T-cell (primary cell): Measurements from ENCODE around the gene CAMK1. TPM values are rescaled to one million over a fixed set of nuclear protein-coding genes. Genes with fewer than 3 reads are reported as not detected.

Experiments used
- ATAC-seq, 4 experiments: fragments of 200-7000 bp in 3 of 4; fragments of 150-1000 bp in 1 of 4; cut with Tn5 transposase; replicated peaks in 1 of 4; 1 replicate in 3 of 4; 2 replicates in 1 of 4; pipeline ENCODE4 v1.10.0; 2021; ENCODE audit warnings: moderate library complexity in 3 of 4, mild to moderate bottlenecking in 2 of 4, moderate number of reproducible peaks in 1 of 4
- CTCF ChIA-PET, 2 donors: fragments of 300-600 bp; sonication (Branson Sonifier 250); formaldehyde crosslinking; loops; one replicate each; lab custom pipeline; 2022; ENCODE audit warnings: antibody characterized with exemption in 2 of 2; lab: Charles Lee
- POLR2A ChIA-PET, 2 donors: fragments of 300-600 bp; sonication (Branson Sonifier 250); formaldehyde crosslinking; loops; one replicate each; lab custom pipeline; 2022; ENCODE audit warnings: antibody characterized with exemption in 2 of 2; lab: Charles Lee
- DNase-seq, 35 experiments: peaks; one replicate each; pipeline versions ENCODE4 v3.0.0 to v3.0.0-alpha.2; 2013 to 2023
- H3K27ac ChIP-seq: one replicate; pipeline ENCODE4 v1.5.1; 2013; ENCODE audit warnings: low read length
- H3K27me3 ChIP-seq, 2 experiments: replicated peaks in 1 of 2; 1 replicate in 1 of 2; 2 replicates in 1 of 2; pipeline versions ENCODE4 v1.6.1 to v1.7.0; 2013; ENCODE audit warnings: low read length in 1 of 2, mixed read lengths in 1 of 2; ENCODE audit not compliant: control insufficient read depth in 2 of 2, insufficient read depth in 2 of 2; ENCODE audit errors: extremely low read depth in 1 of 2
- H3K36me3 ChIP-seq, 2 donors: 1 replicate in 1 of 2; 2 replicates in 1 of 2; pipeline versions ENCODE4 v1.6.1 to v1.7.0; 2013; ENCODE audit warnings: low read length in 1 of 2; ENCODE audit not compliant: control insufficient read depth in 2 of 2, insufficient read depth in 1 of 2; ENCODE audit errors: extremely low read depth in 1 of 2
- H3K4me1 ChIP-seq, 2 experiments: 1 replicate in 1 of 2; 2 replicates in 1 of 2; pipeline versions ENCODE4 v1.6.1 to v1.7.0; 2013; ENCODE audit warnings: low read length in 2 of 2, mixed read lengths in 1 of 2; ENCODE audit not compliant: insufficient read depth in 2 of 2, control insufficient read depth in 1 of 2; ENCODE audit errors: extremely low read depth in 1 of 2
- H3K4me3 ChIP-seq, 2 donors: 1 replicate in 1 of 2; 2 replicates in 1 of 2; pipeline versions ENCODE4 v1.5.1 to v1.7.0; 2013; ENCODE audit warnings: mild to moderate bottlenecking in 2 of 2, low read length in 1 of 2, moderate library complexity in 1 of 2; ENCODE audit not compliant: control insufficient read depth in 1 of 2; ENCODE audit errors: extremely low read depth in 1 of 2
- H3K9me3 ChIP-seq: 2 replicates; pipeline ENCODE4 v1.7.0; 2013
- H3K27ac Mint-ChIP-seq, 2 donors: one replicate each; pipeline ENCODE4 v1.8.0; 2020 to 2021; ENCODE audit warnings: mild to moderate bottlenecking in 2 of 2, mixed read lengths in 2 of 2
- H3K27me3 Mint-ChIP-seq, 2 donors: one replicate each; pipeline ENCODE4 v1.8.0; 2021 to 2022; ENCODE audit warnings: mixed read lengths in 2 of 2
- H3K36me3 Mint-ChIP-seq: one replicate; pipeline ENCODE4 v1.8.0; 2021; ENCODE audit warnings: mixed read lengths
- H3K4me1 Mint-ChIP-seq, 3 donors: one replicate each; pipeline ENCODE4 v1.8.0; 2020 to 2022; ENCODE audit warnings: mixed read lengths in 3 of 3, mild to moderate bottlenecking in 1 of 3
- H3K4me3 Mint-ChIP-seq, 3 donors: one replicate each; pipeline ENCODE4 v1.8.0; 2020 to 2022; ENCODE audit warnings: mild to moderate bottlenecking in 3 of 3, mixed read lengths in 3 of 3, moderate library complexity in 3 of 3
- H3K9me3 Mint-ChIP-seq, 3 donors: one replicate each; pipeline ENCODE4 v1.8.0; 2020 to 2022; ENCODE audit warnings: mixed read lengths in 3 of 3
- WGBS: methylation state at CpG from one replicate; pipeline ENCODE4 v1.1.5; 2013; ENCODE audit warnings: missing lambda C conversion rate; ENCODE audit not compliant: insufficient coverage; 5-methylcytosine and 5-hydroxymethylcytosine counted together
- total RNA-seq, 35 experiments: library from RNA in 6 of 35; stranded (reverse) in 6 of 35; fragments of 120-200 nt in 1 of 35; gene quantifications; one replicate each; pipeline versions ENCODE4 v1.2.1 to v1.2.4 and lab custom pipeline; 2013 to 2026

CAMK1 gene
- total RNA-seq, 5 donors from 2014 or later (not counting 1 experiment from before 2014, with no cell fraction given), result 1.1 to 1.7 (median 1.3) TPM

DNA sequence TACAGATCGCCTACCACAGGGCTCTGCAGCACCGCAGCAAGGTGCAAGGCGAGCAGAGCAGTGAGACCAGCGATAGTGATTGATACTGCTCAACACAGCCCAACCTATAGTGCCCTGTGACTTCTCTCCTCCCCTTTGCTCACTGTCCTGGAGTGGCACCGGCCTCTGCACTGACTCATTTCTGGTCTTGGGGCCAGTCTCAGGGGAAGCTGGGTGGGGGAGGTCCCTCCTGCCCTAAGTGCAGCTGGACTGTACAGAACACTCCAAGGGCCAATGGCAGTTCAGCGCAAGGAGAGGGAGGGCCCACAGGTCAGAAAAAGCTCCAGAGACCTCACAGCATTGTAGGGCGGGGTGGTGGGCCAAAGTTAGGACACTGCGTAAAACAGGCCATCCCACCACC is 22.5 kb downstream of the CAMK1 start:
- ATAC-seq (no peak), DNase-seq (no peak)
- no peak overlapping the region for H3K27ac Mint-ChIP-seq
- H3K36me3 Mint-ChIP-seq, result peaks cover 43% of the 10 kb centered on the region
- peaks cover 32 to 33% (median 33%) of the 10 kb centered on the region in 3 donors for H3K4me1 Mint-ChIP-seq
- no peaks in the 10 kb centered on the region for H3K9me3 ChIP-seq
- WGBS, result 100% methylated on average over 1 of the region's 8 CpGs
- no peaks in the 10 kb centered on the region for H3K27me3 ChIP-seq
- no peak overlapping the region for H3K4me3 Mint-ChIP-seq
- no peaks in the 10 kb centered on the region for H3K9me3 Mint-ChIP-seq
- H3K27ac ChIP-seq, result no peak overlapping the region
- no peaks in the 10 kb centered on the region for H3K27me3 Mint-ChIP-seq
- CTCF ChIA-PET, result no interaction called here
- H3K36me3 ChIP-seq, result peaks cover 26 to 68% of the 10 kb centered on the region in 2 donors
- no peak overlapping the region for H3K4me3 ChIP-seq
- POLR2A ChIA-PET, result no interaction called here
- H3K4me1 ChIP-seq, result peaks cover 16 to 27% of the 10 kb centered on the region in 2 experiments

DNA sequence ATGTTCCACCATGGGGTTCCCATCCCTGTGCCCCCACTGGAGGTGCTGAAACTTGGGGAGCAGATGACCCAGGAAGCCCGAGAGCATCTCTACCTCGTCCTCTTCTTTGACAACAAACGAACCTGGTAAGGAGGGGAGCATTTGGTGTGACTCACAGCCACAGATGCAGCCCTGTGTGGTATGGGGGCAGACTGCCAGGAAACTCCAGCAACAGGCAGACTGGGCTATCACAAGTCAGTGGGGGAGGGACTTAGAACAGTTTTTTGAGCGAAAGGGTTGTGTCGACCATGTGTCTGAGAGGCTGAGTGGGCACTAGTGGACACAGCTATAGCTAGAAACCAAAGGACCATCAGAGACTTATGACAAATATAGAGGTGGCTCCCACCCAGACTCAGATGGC is 23.4 kb downstream of the CAMK1 start:
- peaks cover 23 to 24% (median 24%) of the 10 kb centered on the region in 3 donors for H3K4me1 Mint-ChIP-seq

DNA sequence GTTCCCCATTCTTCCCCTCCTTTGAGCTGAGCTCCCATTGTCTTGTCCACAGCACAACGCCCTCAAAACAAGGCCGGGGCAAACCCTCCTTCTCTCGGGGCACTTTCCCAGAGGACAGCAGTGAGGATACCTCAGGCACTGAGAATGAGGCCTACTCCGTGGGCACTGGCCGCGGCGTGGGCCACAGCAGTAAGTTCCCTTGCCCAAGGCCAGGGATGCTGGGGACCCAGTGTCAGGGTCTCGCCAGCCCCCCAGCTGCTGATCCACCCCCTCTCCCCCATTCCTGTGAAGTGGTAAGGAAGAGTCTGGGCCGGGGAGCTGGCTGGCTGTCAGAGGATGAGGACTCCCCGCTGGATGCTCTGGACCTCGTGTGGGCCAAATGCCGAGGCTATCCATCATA is 24.2 kb downstream of the CAMK1 start:
- Histone ChIP-seq H3K27ac (no peak overlapping the region), H3K4me3 (no peak overlapping the region), H3K27me3 (no peaks in the 10 kb centered on the region), H3K4me1 (peaks cover 2 to 13% of the 10 kb centered on the region in 2 experiments), H3K9me3 (no peaks in the 10 kb centered on the region), H3K36me3 (peaks cover 28 to 76% of the 10 kb centered on the region in 2 donors)
- H3K27ac Mint-ChIP-seq, result no peak overlapping the region
- H3K4me1 Mint-ChIP-seq, result peaks cover 15 to 17% (median 16%) of the 10 kb centered on the region in 3 donors
- 91% methylated on average over 5 of the region's 12 CpGs for WGBS
- ATAC-seq, result no peak
- no peak overlapping the region for H3K4me3 Mint-ChIP-seq
- ChIA-PET CTCF (interaction anchor here in 1 of 2 donors (1.0 kb wide), 1 partner anchor 9 kb away, joined by 3 read pairs; no protein-coding TSS in a partner anchor), POLR2A (no interaction called here)
- no peaks in the 10 kb centered on the region for H3K27me3 Mint-ChIP-seq
- DNase-seq, result no peak
- H3K36me3 Mint-ChIP-seq, result peaks cover 43% of the 10 kb centered on the region
- no peaks in the 10 kb centered on the region for H3K9me3 Mint-ChIP-seq

More for the DNA sequence above, 23.4 kb downstream of the CAMK1 start:
- no peaks in the 10 kb centered on the region for H3K27me3 Mint-ChIP-seq
- no CpG with 5 or more reads among the region's 5 CpGs for WGBS
- Histone ChIP-seq H3K9me3 (no peaks in the 10 kb centered on the region), H3K4me1 (peaks cover 8 to 20% of the 10 kb centered on the region in 2 experiments), H3K36me3 (peaks cover 26 to 69% of the 10 kb centered on the region in 2 donors), H3K4me3 (no peak overlapping the region), H3K27me3 (no peaks in the 10 kb centered on the region), H3K27ac (no peak overlapping the region)
- CTCF ChIA-PET, result no interaction called here
- H3K27ac Mint-ChIP-seq, result peak overlapping the region in 1 of 2 donors; percentile 17
- POLR2A ChIA-PET, result no interaction called here
- no peak for DNase-seq
- no peak overlapping the region for H3K4me3 Mint-ChIP-seq
- H3K9me3 Mint-ChIP-seq, result no peaks in the 10 kb centered on the region
- peaks cover 37% of the 10 kb centered on the region for H3K36me3 Mint-ChIP-seq
- ATAC-seq, result no peak

DNA sequence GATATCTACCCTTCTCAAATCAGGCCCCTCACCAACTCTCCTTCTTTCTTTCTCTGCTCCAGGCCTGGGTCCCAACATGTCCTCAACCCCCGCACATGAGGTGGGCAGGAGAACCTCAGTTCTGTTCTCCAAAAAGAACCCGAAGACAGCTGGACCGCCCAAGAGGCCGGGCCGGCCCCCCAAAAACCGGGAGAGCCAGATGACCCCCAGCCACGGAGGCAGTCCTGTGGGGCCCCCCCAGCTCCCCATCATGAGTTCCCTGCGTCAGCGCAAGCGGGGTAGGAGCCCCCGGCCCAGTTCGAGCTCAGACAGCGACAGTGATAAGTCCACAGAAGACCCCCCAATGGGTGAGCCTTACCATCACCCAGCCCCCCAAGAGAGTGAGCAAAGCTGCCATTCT is 25.6 kb downstream of the CAMK1 start:
- H3K36me3 Mint-ChIP-seq, result peaks cover 53% of the 10 kb centered on the region
- no peak for ATAC-seq
- H3K9me3 Mint-ChIP-seq, result no peaks in the 10 kb centered on the region
- H3K36me3 ChIP-seq, result peaks cover 38 to 90% of the 10 kb centered on the region in 2 donors
- no peaks in the 10 kb centered on the region for H3K27me3 Mint-ChIP-seq
- H3K4me3 Mint-ChIP-seq, result no peak overlapping the region
- no peak overlapping the region for H3K27ac ChIP-seq
- no peaks in the 10 kb centered on the region for H3K27me3 ChIP-seq
- no peak overlapping the region for H3K4me3 ChIP-seq
- peaks cover 3% of the 10 kb centered on the region in 3 donors for H3K4me1 Mint-ChIP-seq
- H3K27ac Mint-ChIP-seq, result no peak overlapping the region
- POLR2A ChIA-PET, result no interaction called here
- CTCF ChIA-PET, result interaction anchor here in 1 of 2 donors (0.7 to 1.0 kb wide), 2 partner anchors 10 to 188 kb away, joined by 3 read pairs; no protein-coding TSS in a partner anchor
- 100% methylated on average over 5 of the region's 13 CpGs for WGBS
- H3K4me1 ChIP-seq, result peaks cover 0 to 3% of the 10 kb centered on the region in 2 experiments
- no peaks in the 10 kb centered on the region for H3K9me3 ChIP-seq
- DNase-seq, result no peak

DNA sequence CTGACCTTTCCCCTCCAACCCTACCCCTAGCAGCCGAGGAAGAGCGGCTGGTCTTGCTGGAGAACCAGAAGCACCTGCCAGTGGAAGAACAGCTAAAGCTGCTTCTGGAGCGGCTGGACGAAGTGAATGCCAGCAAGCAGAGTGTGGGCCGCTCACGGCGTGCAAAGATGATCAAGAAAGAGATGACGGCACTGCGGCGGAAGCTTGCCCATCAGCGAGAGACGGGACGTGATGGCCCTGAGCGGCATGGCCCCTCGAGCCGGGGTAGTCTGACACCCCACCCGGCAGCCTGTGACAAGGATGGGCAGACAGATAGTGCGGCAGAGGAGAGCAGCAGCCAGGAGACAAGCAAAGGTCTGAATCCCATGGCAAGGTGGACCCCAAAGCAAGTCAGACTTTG is 26.2 kb downstream of the CAMK1 start:
- Histone ChIP-seq H3K4me1 (no peaks in the 10 kb centered on the region), H3K4me3 (no peak overlapping the region), H3K9me3 (no peaks in the 10 kb centered on the region), H3K27ac (no peak overlapping the region), H3K27me3 (no peaks in the 10 kb centered on the region), H3K36me3 (peaks cover 44 to 96% of the 10 kb centered on the region in 2 donors)
- H3K27me3 Mint-ChIP-seq, result no peaks in the 10 kb centered on the region
- POLR2A ChIA-PET, result no interaction called here
- peaks cover 58% of the 10 kb centered on the region for H3K36me3 Mint-ChIP-seq
- CTCF ChIA-PET, result no interaction called here
- DNase-seq (no peak), ATAC-seq (no peak)
- 98% methylated on average over 18 of the region's 18 CpGs for WGBS
- no peak overlapping the region for H3K27ac Mint-ChIP-seq
- H3K4me1 Mint-ChIP-seq, result peaks cover 0 to 3% (median 0%) of the 10 kb centered on the region in 3 donors
- H3K9me3 Mint-ChIP-seq, result no peaks in the 10 kb centered on the region
- H3K4me3 Mint-ChIP-seq, result no peak overlapping the region

DNA sequence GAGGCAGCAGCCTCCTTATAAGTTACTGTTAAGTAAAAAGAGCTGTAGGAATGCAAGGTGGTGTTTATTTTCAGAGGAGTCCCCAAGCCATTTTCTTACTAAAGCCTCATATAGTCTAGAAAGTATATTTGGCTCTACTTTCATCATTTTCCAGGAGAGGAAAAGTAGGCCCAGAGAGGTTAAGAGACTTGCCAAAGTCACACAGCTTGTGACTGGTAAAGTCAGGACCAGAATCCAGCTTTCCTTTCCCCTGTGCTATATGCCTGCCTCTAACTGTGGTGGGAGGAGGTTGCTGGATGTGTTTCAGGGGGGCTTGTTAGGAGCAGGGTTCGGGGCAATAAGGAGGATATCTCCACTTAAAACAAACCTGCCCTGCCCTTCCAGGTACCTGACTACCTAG is 27.2 kb downstream of the CAMK1 start:
- no CpG with 5 or more reads among the region's 1 CpG for WGBS
- no peaks in the 10 kb centered on the region for H3K27me3 ChIP-seq
- no peaks in the 10 kb centered on the region for H3K27me3 Mint-ChIP-seq

More for the DNA sequence above, 27.2 kb downstream of the CAMK1 start:
- peaks cover 65% of the 10 kb centered on the region for H3K36me3 Mint-ChIP-seq
- ATAC-seq, result no peak
- H3K4me1 Mint-ChIP-seq, result peaks cover 0 to 3% (median 0%) of the 10 kb centered on the region in 3 donors
- DNase-seq, result no peak
- H3K27ac Mint-ChIP-seq, result no peak overlapping the region
- ChIA-PET CTCF (interaction anchor here in 1 of 2 donors (1.1 kb wide), 1 partner anchor 15 kb away, joined by 4 read pairs; no protein-coding TSS in a partner anchor), POLR2A (no interaction called here)
- Histone ChIP-seq H3K4me3 (no peak overlapping the region), H3K27ac (no peak overlapping the region), H3K36me3 (peaks cover 45 to 99% of the 10 kb centered on the region in 2 donors), H3K9me3 (no peaks in the 10 kb centered on the region), H3K4me1 (no peaks in the 10 kb centered on the region)
- no peaks in the 10 kb centered on the region for H3K9me3 Mint-ChIP-seq
- no peak overlapping the region for H3K4me3 Mint-ChIP-seq
